ENCODE measurements around the gene AUH. TPM values are rescaled to one million over a fixed set of nuclear protein-coding genes. Genes with fewer than 3 reads are reported as not detected.
"Not testable (repeated sequence)": the region's sequence is repeated elsewhere in the genome, so short reads cannot be mapped to it uniquely, and the experiment has no call there.

The AUH gene
- total RNA-seq, 1 donor from 2014 or later: 14.6 TPM

- Mint-ChIP-seq H3K4me3 (ENCODE audit: unreplicated experiment) (no peak overlapping the region), H3K4me1 (ENCODE audit: unreplicated experiment) (peaks cover 17% of the 10 kb centered on the region), H3K27me3 (ENCODE audit: unreplicated experiment) (no peaks in the 10 kb centered on the region), H3K9me3 (ENCODE audit: unreplicated experiment) (no peaks in the 10 kb centered on the region), H3K36me3 (ENCODE audit: unreplicated experiment) (no peaks in the 10 kb centered on the region), H3K27ac (ENCODE audit: unreplicated experiment) (no peak overlapping the region)
- DNase-seq (ENCODE audit: extremely low spot score, unreplicated experiment): no peak
- TF ChIP-seq, protein P1, sequence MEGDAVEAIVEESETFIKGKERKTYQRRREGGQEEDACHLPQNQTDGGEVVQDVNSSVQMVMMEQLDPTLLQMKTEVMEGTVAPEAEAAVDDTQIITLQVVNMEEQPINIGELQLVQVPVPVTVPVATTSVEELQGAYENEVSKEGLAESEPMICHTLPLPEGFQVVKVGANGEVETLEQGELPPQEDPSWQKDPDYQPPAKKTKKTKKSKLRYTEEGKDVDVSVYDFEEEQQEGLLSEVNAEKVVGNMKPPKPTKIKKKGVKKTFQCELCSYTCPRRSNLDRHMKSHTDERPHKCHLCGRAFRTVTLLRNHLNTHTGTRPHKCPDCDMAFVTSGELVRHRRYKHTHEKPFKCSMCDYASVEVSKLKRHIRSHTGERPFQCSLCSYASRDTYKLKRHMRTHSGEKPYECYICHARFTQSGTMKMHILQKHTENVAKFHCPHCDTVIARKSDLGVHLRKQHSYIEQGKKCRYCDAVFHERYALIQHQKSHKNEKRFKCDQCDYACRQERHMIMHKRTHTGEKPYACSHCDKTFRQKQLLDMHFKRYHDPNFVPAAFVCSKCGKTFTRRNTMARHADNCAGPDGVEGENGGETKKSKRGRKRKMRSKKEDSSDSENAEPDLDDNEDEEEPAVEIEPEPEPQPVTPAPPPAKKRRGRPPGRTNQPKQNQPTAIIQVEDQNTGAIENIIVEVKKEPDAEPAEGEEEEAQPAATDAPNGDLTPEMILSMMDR (IDR thresholded peaks at IDR 0.05): no peak
Observed at GRCh38 chr9:91391412-91391811, 29.7 kb upstream of the AUH start.

- H3K27ac Mint-ChIP-seq (ENCODE audit: unreplicated experiment); H3K9me3 Mint-ChIP-seq (ENCODE audit: unreplicated experiment); H3K4me3 Mint-ChIP-seq (ENCODE audit: unreplicated experiment); H3K27me3 Mint-ChIP-seq (ENCODE audit: unreplicated experiment); H3K4me1 Mint-ChIP-seq (ENCODE audit: unreplicated experiment); H3K36me3 Mint-ChIP-seq (ENCODE audit: unreplicated experiment): not testable (repeated sequence)
- DNase-seq (ENCODE audit: extremely low spot score, unreplicated experiment): peak; percentile 23
Observed at GRCh38 chr9:91389686-91390085, 28.0 kb upstream of the AUH start.

DNA sequence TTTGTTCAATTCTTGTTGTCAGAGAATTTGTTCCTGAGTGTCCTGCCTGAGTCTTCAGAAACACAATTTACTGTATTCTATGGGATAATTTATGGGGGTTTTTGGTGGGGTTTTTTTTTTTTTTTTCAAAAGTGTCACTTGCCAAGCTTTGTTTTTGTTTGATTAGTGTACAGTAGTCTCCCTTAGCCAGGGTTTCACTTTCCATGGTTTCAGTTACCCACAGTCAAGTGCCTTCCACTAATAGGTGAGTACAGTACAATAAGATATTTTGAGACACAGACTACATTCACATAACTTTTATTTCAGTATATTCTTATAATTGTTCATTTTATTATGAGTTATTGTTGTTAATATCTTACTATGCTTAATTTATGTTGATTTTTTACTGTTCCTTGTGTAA, 25.0 kb upstream of the AUH start:
- H3K27me3 Mint-ChIP-seq (ENCODE audit: unreplicated experiment): no peaks in the 10 kb centered on the region
- no peak overlapping the region for H3K27ac Mint-ChIP-seq (ENCODE audit: unreplicated experiment)
- H3K36me3 Mint-ChIP-seq (ENCODE audit: unreplicated experiment): no peaks in the 10 kb centered on the region
- no peaks in the 10 kb centered on the region for H3K9me3 Mint-ChIP-seq (ENCODE audit: unreplicated experiment)
- no peak for DNase-seq (ENCODE audit: extremely low spot score, unreplicated experiment)
- TF ChIP-seq, protein P1 (IDR thresholded peaks at IDR 0.05): no peak
- H3K4me3 Mint-ChIP-seq (ENCODE audit: unreplicated experiment): no peak overlapping the region
- no peaks in the 10 kb centered on the region for H3K4me1 Mint-ChIP-seq (ENCODE audit: unreplicated experiment)

- Mint-ChIP-seq H3K9me3 (ENCODE audit: unreplicated experiment) (no peaks in the 10 kb centered on the region), H3K4me3 (ENCODE audit: unreplicated experiment) (no peak overlapping the region), H3K36me3 (ENCODE audit: unreplicated experiment) (no peaks in the 10 kb centered on the region), H3K27me3 (ENCODE audit: unreplicated experiment) (no peaks in the 10 kb centered on the region), H3K4me1 (ENCODE audit: unreplicated experiment) (no peaks in the 10 kb centered on the region), H3K27ac (ENCODE audit: unreplicated experiment) (no peak overlapping the region)
- TF ChIP-seq, protein P1 (IDR thresholded peaks at IDR 0.05): no peak
- DNase-seq (ENCODE audit: extremely low spot score, unreplicated experiment): no peak
Observed at GRCh38 chr9:91384954-91385353, 23.2 kb upstream of the AUH start.

DNA sequence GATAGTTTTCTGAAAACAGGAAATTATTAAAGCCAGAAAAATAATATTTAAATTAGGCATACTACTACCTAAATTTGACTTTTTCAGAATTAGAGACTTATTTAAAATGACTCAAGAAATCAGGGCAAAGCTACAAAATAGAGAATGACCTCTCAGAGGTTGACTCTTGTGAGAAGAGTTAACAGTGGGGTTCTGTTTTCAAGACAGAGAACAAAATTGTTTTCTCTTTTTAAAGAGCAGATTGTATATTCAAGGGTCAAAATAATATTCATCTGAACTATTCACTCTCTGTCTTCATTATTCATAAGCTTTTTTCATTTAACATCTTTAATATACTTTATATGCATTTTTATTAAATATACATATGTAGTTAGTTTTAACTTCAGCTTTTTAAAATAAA, 21.9 kb upstream of the AUH start:
- Mint-ChIP-seq H3K36me3 (ENCODE audit: unreplicated experiment) (no peaks in the 10 kb centered on the region), H3K9me3 (ENCODE audit: unreplicated experiment) (no peaks in the 10 kb centered on the region), H3K4me1 (ENCODE audit: unreplicated experiment) (peaks cover 3% of the 10 kb centered on the region), H3K27ac (ENCODE audit: unreplicated experiment) (no peak overlapping the region), H3K27me3 (ENCODE audit: unreplicated experiment) (no peaks in the 10 kb centered on the region), H3K4me3 (ENCODE audit: unreplicated experiment) (no peak overlapping the region)
- no peak for DNase-seq (ENCODE audit: extremely low spot score, unreplicated experiment)
- TF ChIP-seq, protein P1 (IDR thresholded peaks at IDR 0.05): no peak

DNA sequence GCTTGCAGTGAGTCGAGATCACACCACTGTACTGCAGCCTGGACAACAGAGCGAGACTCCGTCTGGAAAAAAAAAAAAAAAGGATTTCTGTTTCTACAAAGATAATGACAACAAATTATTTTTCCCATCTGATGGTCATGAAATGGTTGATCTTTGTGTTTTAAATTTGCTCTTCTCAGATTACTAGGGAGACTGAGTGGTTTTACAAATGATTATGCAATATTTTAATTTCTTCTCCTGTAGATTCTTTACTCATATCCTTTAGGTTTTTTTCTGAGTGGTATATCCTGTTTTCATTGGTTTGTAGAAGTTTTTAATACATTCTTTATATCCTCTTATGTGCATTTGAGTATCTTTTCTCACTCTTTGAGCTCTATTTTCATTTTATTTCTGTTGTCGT, 20.6 kb upstream of the AUH start:
- no peak for DNase-seq (ENCODE audit: extremely low spot score, unreplicated experiment)
- Mint-ChIP-seq H3K27ac (ENCODE audit: unreplicated experiment) (no peak overlapping the region), H3K9me3 (ENCODE audit: unreplicated experiment) (no peaks in the 10 kb centered on the region), H3K27me3 (ENCODE audit: unreplicated experiment) (no peaks in the 10 kb centered on the region), H3K36me3 (ENCODE audit: unreplicated experiment) (no peaks in the 10 kb centered on the region), H3K4me3 (ENCODE audit: unreplicated experiment) (no peak overlapping the region), H3K4me1 (ENCODE audit: unreplicated experiment) (peaks cover 4% of the 10 kb centered on the region)
- TF ChIP-seq, protein P1 (IDR thresholded peaks at IDR 0.05): no peak
